ENCODE measurements around the gene PANK4.

Gene PANK4

GRCh38 chr1:2466270-2466665 is 60.1 kb downstream of the PANK4 start:
- TF ChIP-seq TEAD4 (IDR thresholded peaks at IDR 0.05) (no peak), EGR1 (IDR thresholded peaks at IDR 0.05) (no peak), ZBTB7A (IDR thresholded peaks at IDR 0.05; ENCODE audit: low read depth) (no peak), NFIC (IDR thresholded peaks at IDR 0.05) (no peak), YY1 (IDR thresholded peaks at IDR 0.05; ENCODE audit: low read depth) (no peak), EP300 (IDR thresholded peaks at IDR 0.05; ENCODE audit: borderline replicate concordance) (no peak), MAX (IDR thresholded peaks at IDR 0.05) (no peak), TAF1 (IDR thresholded peaks at IDR 0.05; ENCODE audit: low read depth) (no peak), CREB1 (IDR thresholded peaks at IDR 0.05; ENCODE audit: low read depth) (no peak)

- TF ChIP-seq ZBTB7A (IDR thresholded peaks at IDR 0.05; ENCODE audit: low read depth) (no peak), FOXM1 (IDR thresholded peaks at IDR 0.05; ENCODE audit: borderline replicate concordance, low read depth) (no peak), TAF1 (IDR thresholded peaks at IDR 0.05; ENCODE audit: low read depth) (no peak), MAX (IDR thresholded peaks at IDR 0.05) (no peak), RAD21 (IDR thresholded peaks at IDR 0.05; ENCODE audit: low read depth) (no peak), TCF12 (IDR thresholded peaks at IDR 0.05; ENCODE audit: low read depth) (no peak), USF1 (IDR thresholded peaks at IDR 0.05) (no peak), YY1 (IDR thresholded peaks at IDR 0.05; ENCODE audit: low read depth) (no peak), CREB1 (IDR thresholded peaks at IDR 0.05; ENCODE audit: low read depth) (no peak), REST (IDR thresholded peaks at IDR 0.05; ENCODE audit: low read depth) (no peak), EP300 (IDR thresholded peaks at IDR 0.05; ENCODE audit: borderline replicate concordance) (no peak)
These were observed 60.8 kb downstream of the PANK4 start for GRCh38 chr1:2465371-2466269.

- TF ChIP-seq USF1 (IDR thresholded peaks at IDR 0.05): no peak
- TF ChIP-seq FOXM1 (IDR thresholded peaks at IDR 0.05; ENCODE audit: borderline replicate concordance, low read depth): no peak
- TF ChIP-seq NFIC (IDR thresholded peaks at IDR 0.05): no peak
- no peak for TF ChIP-seq EGR1 (IDR thresholded peaks at IDR 0.05)
- TF ChIP-seq RAD21 (IDR thresholded peaks at IDR 0.05; ENCODE audit: low read depth): no peak
- no peak for TF ChIP-seq TEAD4 (IDR thresholded peaks at IDR 0.05)
- no peak for TF ChIP-seq MAX (IDR thresholded peaks at IDR 0.05)
- no peak for TF ChIP-seq REST (IDR thresholded peaks at IDR 0.05; ENCODE audit: low read depth)
- TF ChIP-seq EP300 (IDR thresholded peaks at IDR 0.05; ENCODE audit: borderline replicate concordance): no peak
- TF ChIP-seq CREB1 (IDR thresholded peaks at IDR 0.05; ENCODE audit: low read depth): no peak
- TF ChIP-seq ZBTB7A (IDR thresholded peaks at IDR 0.05; ENCODE audit: low read depth): no peak
- TF ChIP-seq CEBPB (IDR thresholded peaks at IDR 0.05): no peak
- TF ChIP-seq YY1 (IDR thresholded peaks at IDR 0.05; ENCODE audit: low read depth): no peak
These were observed 63.0 kb downstream of the PANK4 start for GRCh38 chr1:2463396-2463795.

GRCh38 chr1:2462819-2463218 is 63.6 kb downstream of the PANK4 start:
- TF ChIP-seq NFIC (IDR thresholded peaks at IDR 0.05): no peak
- no peak for TF ChIP-seq CEBPB (IDR thresholded peaks at IDR 0.05)
- TF ChIP-seq USF1 (IDR thresholded peaks at IDR 0.05): no peak
- TF ChIP-seq TEAD4 (IDR thresholded peaks at IDR 0.05): no peak
- TF ChIP-seq EGR1 (IDR thresholded peaks at IDR 0.05): no peak
- no peak for TF ChIP-seq MAX (IDR thresholded peaks at IDR 0.05)
